Keratinocyte (primary cell): ENCODE measurements around the gene SORL1.

Source experiments
- CTCF ChIP-seq, 3 experiments: IDR thresholded peaks in 1 of 3; conservative IDR thresholded peaks in 1 of 3; optimal IDR thresholded peaks in 1 of 3; 2 replicates in 2 of 3; 3 replicates in 1 of 3; pipeline versions ENCODE3 to v1.5.1; 2011; ENCODE audit warnings: low read length in 3 of 3, mild to moderate bottlenecking in 3 of 3, moderate library complexity in 2 of 3, control low read depth in 1 of 3, inconsistent platforms in 1 of 3; ENCODE audit not compliant: insufficient read depth in 2 of 3; ENCODE audit errors: extremely low read depth in 1 of 3
- EZH2 ChIP-seq: IDR thresholded peaks from one replicate; pipeline ENCODE4 v1.6.1; 2012; ENCODE audit warnings: inconsistent platforms, mild to moderate bottlenecking, low read length, moderate library complexity

- no peak for TF ChIP-seq CTCF (optimal IDR thresholded peaks at IDR 0.05 in 1 of 3, IDR thresholded peaks at IDR 0.05 in 1 of 3, conservative IDR thresholded peaks at IDR 0.05 in 1 of 3; ENCODE audit: extremely low read depth in 1 of 3, insufficient read depth in 2 of 3, low read length in 3 of 3)
- TF ChIP-seq EZH2 = no peak
Observed at GRCh38 chr11:121420398-121420797, 31.7 kb upstream of the SORL1 start.
